ENCODE measurements around the gene MOK. TPM values are rescaled to one million over a fixed set of nuclear protein-coding genes. Genes with fewer than 3 reads are reported as not detected.

Gene MOK
- total RNA-seq, 1 experiment from 2014 or later, result 2.0 TPM

GRCh38 chr14:102292441-102292840, 12.5 kb downstream of the MOK start:
- Mint-ChIP-seq H3K9me3 (peaks cover 5% of the 10 kb centered on the region), H3K27ac (no peak overlapping the region), H3K4me3 (no peak overlapping the region), H3K36me3 (no peaks in the 10 kb centered on the region), H3K27me3 (ENCODE audit: low read depth) (no peaks in the 10 kb centered on the region), H3K4me1 (no peaks in the 10 kb centered on the region)
- ChIA-PET POLR2A (interaction anchor here (0.6 kb wide), 1 partner anchor 188 kb away, joined by 6 read pairs; no protein-coding TSS in a partner anchor), CTCF (interaction anchor here (0.5 to 1.1 kb wide), 2 partner anchors 22 to 37 kb away, joined by 3 read pairs; no protein-coding TSS in a partner anchor)
- ATAC-seq (no peak), DNase-seq (ENCODE audit: low spot score) (no peak)
- no peak for TF ChIP-seq PRDM15 (CRISPR knock-in tag; IDR thresholded peaks at IDR 0.05)
- TF ChIP-seq MAX (CRISPR knock-in tag; IDR thresholded peaks at IDR 0.05), result no peak
- TF ChIP-seq ESRRA (CRISPR knock-in tag; IDR thresholded peaks at IDR 0.05; ENCODE audit: borderline replicate concordance), result no peak
- no peak for TF ChIP-seq FOXJ3 (CRISPR knock-in tag; IDR thresholded peaks at IDR 0.05; ENCODE audit: borderline replicate concordance)
- TF ChIP-seq ELF4 (CRISPR knock-in tag; IDR thresholded peaks at IDR 0.05; ENCODE audit: low read depth), result no peak
- no peak for TF ChIP-seq RORB (CRISPR knock-in tag; IDR thresholded peaks at IDR 0.05)
- TF ChIP-seq SMAD3 (CRISPR knock-in tag; IDR thresholded peaks at IDR 0.05; ENCODE audit: borderline replicate concordance), result no peak
- no peak for TF ChIP-seq ZBTB43 (CRISPR knock-in tag; IDR thresholded peaks at IDR 0.05)
- TF ChIP-seq ERG (CRISPR knock-in tag; IDR thresholded peaks at IDR 0.05), result no peak
- TF ChIP-seq TEAD4 (CRISPR knock-in tag; IDR thresholded peaks at IDR 0.05), result no peak
- TF ChIP-seq NR3C1 (CRISPR knock-in tag; conservative IDR thresholded peaks at IDR 0.05; ENCODE audit: low read depth), result no peak
- TF ChIP-seq ZNF671 (CRISPR knock-in tag; IDR thresholded peaks at IDR 0.05), result no peak
- no peak for TF ChIP-seq NFYB (CRISPR knock-in tag; conservative IDR thresholded peaks at IDR 0.05; ENCODE audit: low read depth)
- TF ChIP-seq ZNF317 (CRISPR knock-in tag; IDR thresholded peaks at IDR 0.05; ENCODE audit: borderline replicate concordance, low read depth), result no peak
- no peak for TF ChIP-seq AR (CRISPR knock-in tag; IDR thresholded peaks at IDR 0.05)
- no peak for TF ChIP-seq CBFB (CRISPR knock-in tag; IDR thresholded peaks at IDR 0.05; ENCODE audit: low read depth)

- CTCF ChIA-PET, result interaction anchor here (0.7 kb wide), 2 partner anchors 105 to 138 kb away, joined by 3 read pairs; no protein-coding TSS in a partner anchor
- Mint-ChIP-seq H3K36me3 (no peaks in the 10 kb centered on the region), H3K27me3 (ENCODE audit: low read depth) (no peaks in the 10 kb centered on the region), H3K27ac (no peak overlapping the region), H3K4me3 (no peak overlapping the region), H3K9me3 (peaks cover 5% of the 10 kb centered on the region), H3K4me1 (no peaks in the 10 kb centered on the region)
- TF ChIP-seq GRHL2 (CRISPR knock-in tag; IDR thresholded peaks at IDR 0.05; ENCODE audit: insufficient replicate concordance, severe bottlenecking) (no peak), USF1 (CRISPR knock-in tag; IDR thresholded peaks at IDR 0.05) (no peak), MYBL2 (CRISPR knock-in tag; IDR thresholded peaks at IDR 0.05) (no peak)
- DNase-seq (ENCODE audit: low spot score) (no peak), ATAC-seq (no peak)
- POLR2A ChIA-PET, result no interaction called here
These were observed 16.8 kb downstream of the MOK start for GRCh38 chr14:102288139-102288538.

Measured in WTC11 (cell line).